A549 (cell line): ENCODE results near the gene DDB1. TPM values are rescaled to one million over a fixed set of nuclear protein-coding genes. Genes with fewer than 3 reads are reported as not detected.

Source experiments
- ATAC-seq, 2 experiments: fragments of 200-7000 bp in 1 of 2; fragments of >200 bp in 1 of 2; cut with Nextera tagmentation in 1 of 2; cut with Tn5 transposase in 1 of 2; 3 replicates each; pipeline versions ENCODE4 v1.8.0 to v1.9.1; 2018 to 2020; ENCODE audit warnings: mild to moderate bottlenecking in 1 of 2, moderate library complexity in 1 of 2
- CTCF ChIA-PET: fragments of 300-600 bp; sonication (Branson Sonifier 250); formaldehyde crosslinking; extraction: SDS; loops from one replicate; lab custom pipeline; 2021; ENCODE audit warnings: antibody characterized with exemption, inconsistent platforms; lab: Yijun Ruan, JAX
- POLR2A ChIA-PET: fragments of 350-600 bp; formaldehyde crosslinking; extraction: SDS; loops from one replicate; lab custom pipeline; 2021; ENCODE audit warnings: antibody characterized with exemption, inconsistent platforms; lab: Yijun Ruan, JAX
- DNase-seq, 2 experiments: peaks; one replicate each; pipeline versions ENCODE4 v3.0.0 to v3.0.0-alpha.2; 2011 to 2016; ENCODE audit warnings: low read depth in 1 of 2, low spot score in 1 of 2
- FAIRE-seq: peaks from 2 replicates; lab custom pipeline; 2011; peaks lifted over from hg19 to GRCh38; lab: Jason Lieb, UNC
- H3K27ac ChIP-seq, 2 experiments: fragments of >200 bp; sonication (Bioruptor Twin); formaldehyde crosslinking; 3 replicates each; pipeline ENCODE4 v1.5.1; 2016 to 2017
- H3K4me1 ChIP-seq: fragments of >200 bp; sonication (Bioruptor Twin); formaldehyde crosslinking; 3 replicates; pipeline ENCODE4 v1.6.1; 2016
- H3K4me2 ChIP-seq: fragments of >200 bp; sonication (Bioruptor Twin); formaldehyde crosslinking; 3 replicates; pipeline ENCODE4 v1.6.1; 2016
- H3K4me3 ChIP-seq: fragments of >200 bp; sonication (Bioruptor Twin); formaldehyde crosslinking; 3 replicates; pipeline ENCODE4 v1.5.1; 2016
- H3K9me3 ChIP-seq: fragments of >200 bp; sonication (Bioruptor Twin); formaldehyde crosslinking; 3 replicates; pipeline ENCODE4 v1.6.1; 2016
- BHLHE40 ChIP-seq: IDR thresholded peaks from 2 replicates; pipeline ENCODE4 v1.6.1; 2012; ENCODE audit warnings: low read depth, low read length, inconsistent platforms
- CBX2 ChIP-seq: fragments of 200-600 bp; sonication (generic); IDR thresholded peaks from 2 replicates; pipeline ENCODE4 v1.6.1; 2016; ENCODE audit warnings: low read depth, mild to moderate bottlenecking, borderline replicate concordance
- CEBPB ChIP-seq, 2 experiments: fragments of >200 bp in 1 of 2; sonication (Bioruptor Twin) in 1 of 2; formaldehyde crosslinking in 1 of 2; IDR thresholded peaks; 2 replicates each; pipeline ENCODE4 v1.6.1; 2012 to 2016
- CHD2 ChIP-seq: fragments of 150-350 bp; IDR thresholded peaks from 2 replicates; pipeline ENCODE4 v1.6.1; 2014; ENCODE audit warnings: low read length; ENCODE audit not compliant: partially characterized antibody
- EHF ChIP-seq: fragments of 250-450 bp; sonication (Bioruptor Pico); IDR thresholded peaks from 2 replicates; pipeline ENCODE4 v1.5.0; 2020; ENCODE audit warnings: mild to moderate bottlenecking
- ESRRA ChIP-seq: fragments of 150-350 bp; IDR thresholded peaks from 2 replicates; pipeline ENCODE4 v1.6.1; 2014; ENCODE audit warnings: mild to moderate bottlenecking, low read length, borderline replicate concordance
- FOSL2 ChIP-seq, 2 experiments: fragments of 450-650 bp in 1 of 2; fragments of >200 bp in 1 of 2; sonication (Bioruptor Twin) in 1 of 2; formaldehyde crosslinking; IDR thresholded peaks; 2 replicates each; pipeline versions ENCODE4 v1.5.0 to v1.6.1; 2016 to 2020; ENCODE audit warnings: mild to moderate bottlenecking in 1 of 2, moderate library complexity in 1 of 2
- HEYL ChIP-seq: fragments of 250-450 bp; sonication (Bioruptor Pico); IDR thresholded peaks from 2 replicates; pipeline ENCODE4 v1.8.0; 2021; ENCODE audit warnings: mild to moderate bottlenecking, moderate library complexity
- HOXA7 ChIP-seq: fragments of 250-450 bp; sonication (Bioruptor Pico); IDR thresholded peaks from 2 replicates; pipeline ENCODE4 v1.5.0; 2020; ENCODE audit warnings: mild to moderate bottlenecking, moderate library complexity
- HOXB13 ChIP-seq: fragments of 250-450 bp; sonication (Bioruptor Pico); IDR thresholded peaks from 2 replicates; pipeline ENCODE4 v1.5.0; 2020; ENCODE audit warnings: low read depth, mild to moderate bottlenecking, moderate library complexity
- JUNB ChIP-seq: fragments of >200 bp; sonication (Bioruptor Twin); formaldehyde crosslinking; IDR thresholded peaks from 2 replicates; pipeline ENCODE4 v1.6.1; 2016
- MAZ ChIP-seq: fragments of 150-350 bp; IDR thresholded peaks from 2 replicates; pipeline ENCODE4 v1.6.1; 2014; ENCODE audit warnings: antibody characterized with exemption, low read depth, low read length, borderline replicate concordance
- POLR2A ChIP-seq: IDR thresholded peaks from 2 replicates; pipeline ENCODE4 v1.6.1; 2012; ENCODE audit warnings: mild to moderate bottlenecking, low read length
- RAD21 ChIP-seq, 2 experiments: fragments of >200 bp in 1 of 2; sonication (Bioruptor Twin) in 1 of 2; formaldehyde crosslinking in 1 of 2; IDR thresholded peaks in 1 of 2; conservative IDR thresholded peaks in 1 of 2; 2 replicates in 1 of 2; 3 replicates in 1 of 2; pipeline ENCODE4 v1.6.1; 2012 to 2018; ENCODE audit warnings: inconsistent platforms in 1 of 2
- RARB ChIP-seq: fragments of 250-450 bp; sonication (Bioruptor Pico); IDR thresholded peaks from 2 replicates; pipeline ENCODE4 v1.8.0; 2021; ENCODE audit warnings: mild to moderate bottlenecking, moderate library complexity
- TFCP2L1 ChIP-seq: fragments of 250-450 bp; sonication (Bioruptor Pico); IDR thresholded peaks from 2 replicates; pipeline ENCODE4 v1.5.0; 2021; ENCODE audit warnings: mild to moderate bottlenecking
- USF2 ChIP-seq: fragments of 450-650 bp; IDR thresholded peaks from 2 replicates; pipeline ENCODE4 v1.6.1; 2014; ENCODE audit warnings: antibody characterized with exemption
- ZC3H11A ChIP-seq: fragments of 450-650 bp; IDR thresholded peaks from 2 replicates; pipeline ENCODE4 v1.6.1; 2014; ENCODE audit warnings: antibody characterized with exemption, mild to moderate bottlenecking
- ZSCAN20 ChIP-seq: fragments of 250-450 bp; sonication (Bioruptor Pico); IDR thresholded peaks from 2 replicates; pipeline ENCODE4 v1.8.0; 2022; ENCODE audit warnings: mild to moderate bottlenecking, moderate library complexity
- WGBS: methylation state at CpG from one replicate; pipeline ENCODE4 v1.1.6; 2017; ENCODE audit errors: missing lambda C conversion rate; 5-methylcytosine and 5-hydroxymethylcytosine counted together
- polyA plus RNA-seq, 4 experiments: library from polyadenylated mRNA; depleted of rRNA in 3 of 4; stranded (reverse); fragments of >200 nt; fragmentation: RNase III in 1 of 4; extraction: RNeasy Plus Mini Kit Qiagen cat#74134 plus additional on column Dnase treatment in 1 of 4; gene quantifications; 2 replicates in 3 of 4; 3 replicates in 1 of 4; pipeline ENCODE4 v1.2.3, GENCODE V29; 2011 to 2017
- TF ChIP-seq, protein P1 (sequence below): fragments of 200-600 bp; sonication (generic); IDR thresholded peaks from 2 replicates; pipeline ENCODE4 v1.6.1; 2016; ENCODE audit warnings: antibody characterized with exemption, mild to moderate bottlenecking, moderate library complexity

DDB1 gene
- polyA plus RNA-seq, 2 of the 4 experiments (the other 2 are of a cell fraction), result 149 to 222 TPM

GRCh38 chr11:61307354-61307753 is 25.6 kb downstream of the DDB1 start:
- Histone ChIP-seq H3K9me3 (no peaks in the 10 kb centered on the region), H3K4me3 (no peak overlapping the region), H3K27ac (no peak overlapping the region), H3K4me1 (no peaks in the 10 kb centered on the region), H3K4me2 (no peak overlapping the region)
- CTCF ChIA-PET, result interaction anchor here (0.8 to 1.7 kb wide), 3 partner anchors 17 to 32 kb away, joined by 3 to 5 read pairs (median 3); no protein-coding TSS in a partner anchor
- ATAC-seq (no peak), FAIRE-seq (no peak), DNase-seq (no peak)
- POLR2A ChIA-PET, result no interaction called here
- WGBS, result 91% methylated on average over 1 of the region's 1 CpG
- no peak for TF ChIP-seq TFCP2L1 (CRISPR knock-in tag)
- TF ChIP-seq BHLHE40, result no peak
- TF ChIP-seq, protein P1, sequence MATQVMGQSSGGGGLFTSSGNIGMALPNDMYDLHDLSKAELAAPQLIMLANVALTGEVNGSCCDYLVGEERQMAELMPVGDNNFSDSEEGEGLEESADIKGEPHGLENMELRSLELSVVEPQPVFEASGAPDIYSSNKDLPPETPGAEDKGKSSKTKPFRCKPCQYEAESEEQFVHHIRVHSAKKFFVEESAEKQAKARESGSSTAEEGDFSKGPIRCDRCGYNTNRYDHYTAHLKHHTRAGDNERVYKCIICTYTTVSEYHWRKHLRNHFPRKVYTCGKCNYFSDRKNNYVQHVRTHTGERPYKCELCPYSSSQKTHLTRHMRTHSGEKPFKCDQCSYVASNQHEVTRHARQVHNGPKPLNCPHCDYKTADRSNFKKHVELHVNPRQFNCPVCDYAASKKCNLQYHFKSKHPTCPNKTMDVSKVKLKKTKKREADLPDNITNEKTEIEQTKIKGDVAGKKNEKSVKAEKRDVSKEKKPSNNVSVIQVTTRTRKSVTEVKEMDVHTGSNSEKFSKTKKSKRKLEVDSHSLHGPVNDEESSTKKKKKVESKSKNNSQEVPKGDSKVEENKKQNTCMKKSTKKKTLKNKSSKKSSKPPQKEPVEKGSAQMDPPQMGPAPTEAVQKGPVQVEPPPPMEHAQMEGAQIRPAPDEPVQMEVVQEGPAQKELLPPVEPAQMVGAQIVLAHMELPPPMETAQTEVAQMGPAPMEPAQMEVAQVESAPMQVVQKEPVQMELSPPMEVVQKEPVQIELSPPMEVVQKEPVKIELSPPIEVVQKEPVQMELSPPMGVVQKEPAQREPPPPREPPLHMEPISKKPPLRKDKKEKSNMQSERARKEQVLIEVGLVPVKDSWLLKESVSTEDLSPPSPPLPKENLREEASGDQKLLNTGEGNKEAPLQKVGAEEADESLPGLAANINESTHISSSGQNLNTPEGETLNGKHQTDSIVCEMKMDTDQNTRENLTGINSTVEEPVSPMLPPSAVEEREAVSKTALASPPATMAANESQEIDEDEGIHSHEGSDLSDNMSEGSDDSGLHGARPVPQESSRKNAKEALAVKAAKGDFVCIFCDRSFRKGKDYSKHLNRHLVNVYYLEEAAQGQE, result peak; percentile 45; the same call in 1 of the 2 replicates
- no peak for TF ChIP-seq JUNB
- TF ChIP-seq ESRRA, result no peak

DNA sequence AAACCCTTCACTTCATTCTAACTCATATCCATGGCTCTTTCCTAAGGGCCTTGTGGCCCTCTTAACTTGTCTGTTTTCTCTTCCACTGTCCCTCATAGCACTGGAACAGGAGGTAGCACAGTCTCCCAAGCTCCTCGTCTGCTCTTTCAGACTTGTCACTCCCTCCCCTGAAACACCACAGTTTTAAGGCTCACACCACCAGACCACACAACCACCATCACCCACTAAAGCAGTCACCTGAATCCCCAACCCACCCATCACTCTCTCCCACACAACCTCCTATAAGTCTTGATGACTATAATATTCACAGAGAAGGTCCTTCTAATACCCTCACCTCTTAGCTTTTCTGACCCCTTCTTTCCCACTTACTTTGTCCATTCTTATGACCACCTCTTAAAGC is 26.7 kb downstream of the DDB1 start:
- Histone ChIP-seq H3K4me3 (no peak overlapping the region), H3K4me1 (no peaks in the 10 kb centered on the region), H3K9me3 (no peaks in the 10 kb centered on the region), H3K27ac (no peak overlapping the region), H3K4me2 (no peak overlapping the region)
- no peak for ATAC-seq
- FAIRE-seq, result no peak
- CTCF ChIA-PET, result interaction anchor here (1.7 to 2.2 kb wide), 2 partner anchors 30 to 79 kb away, joined by 5 to 11 read pairs; no protein-coding TSS in a partner anchor
- POLR2A ChIA-PET, result no interaction called here
- 94% methylated on average over 1 of the region's 1 CpG for WGBS
- no peak for TF ChIP-seq HOXB13 (CRISPR knock-in tag)
- no peak for TF ChIP-seq RAD21 (conservative IDR thresholded peaks at IDR 0.05 in 1 of 2, IDR thresholded peaks at IDR 0.05 in 1 of 2)
- no peak for TF ChIP-seq CBX2
- no peak for TF ChIP-seq POLR2A
- TF ChIP-seq FOSL2 (IDR thresholded peaks at IDR 0.05), result no peak
- TF ChIP-seq FOSL2 (CRISPR knock-in tag; IDR thresholded peaks at IDR 0.05), result no peak
- no peak for TF ChIP-seq HEYL (CRISPR knock-in tag)
- TF ChIP-seq ZSCAN20 (CRISPR knock-in tag), result no peak
- TF ChIP-seq MAZ, result no peak
- no peak for TF ChIP-seq JUNB
- no peak for TF ChIP-seq RARB (CRISPR knock-in tag)
- no peak for TF ChIP-seq EHF (CRISPR knock-in tag)
- no peak for TF ChIP-seq HOXA7 (CRISPR knock-in tag)
- TF ChIP-seq CHD2, result no peak
- no peak for DNase-seq

GRCh38 chr11:61305417-61305816 is 27.5 kb downstream of the DDB1 start:
- Histone ChIP-seq H3K4me1 (no peaks in the 10 kb centered on the region), H3K27ac (no peak overlapping the region), H3K4me3 (no peak overlapping the region), H3K4me2 (no peak overlapping the region), H3K9me3 (no peaks in the 10 kb centered on the region)
- ChIA-PET CTCF (interaction anchor here (0.6 to 2.2 kb wide), 4 partner anchors 11 to 226 kb away, joined by 3 to 11 read pairs (median 4); partner anchors contain the start of gene VWCE), POLR2A (no interaction called here)
- DNase-seq (no peak), ATAC-seq (no peak), FAIRE-seq (no peak)
- no peak for TF ChIP-seq ZC3H11A
- no peak for TF ChIP-seq USF2
- TF ChIP-seq CEBPB (IDR thresholded peaks at IDR 0.05), result no peak
- no peak for TF ChIP-seq EHF (CRISPR knock-in tag)
- TF ChIP-seq POLR2A, result no peak
- 96% methylated on average over 7 of the region's 7 CpGs for whole genome bisulfite sequencing
